22Rv1 (cell line): ENCODE measurements around the gene REXO4.

Experiments
- ZFX ChIP-seq: fragments of 450-650 bp; IDR thresholded peaks from 2 replicates; pipeline ENCODE4 v1.6.1; 2017; ENCODE audit warnings: antibody characterized with exemption, borderline replicate concordance
- TF ChIP-seq, protein P1 (sequence below): fragments of 450-650 bp; IDR thresholded peaks from 2 replicates; pipeline ENCODE4 v1.5.1; 2017; ENCODE audit warnings: mild to moderate bottlenecking

DNA sequence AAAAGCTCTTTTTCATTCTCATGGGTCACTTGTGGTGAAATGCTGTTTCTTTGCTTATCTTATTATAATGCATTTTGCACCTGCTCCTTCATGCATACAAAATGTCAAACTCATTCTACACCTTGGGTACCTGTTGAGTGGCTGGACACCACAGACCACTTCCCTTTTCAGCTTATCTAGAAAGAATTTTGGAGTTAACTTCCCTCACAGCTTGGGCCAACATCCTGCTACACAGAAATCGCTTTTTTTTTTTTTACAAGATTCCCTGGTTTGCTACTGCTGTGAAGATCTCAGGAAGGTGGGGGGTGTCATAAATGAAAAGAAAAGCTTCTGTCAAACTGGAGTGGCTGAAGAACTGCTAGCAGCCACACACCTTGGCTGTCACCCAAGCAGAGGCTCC is 2.6 kb downstream of the REXO4 start:
- TF ChIP-seq, protein P1, sequence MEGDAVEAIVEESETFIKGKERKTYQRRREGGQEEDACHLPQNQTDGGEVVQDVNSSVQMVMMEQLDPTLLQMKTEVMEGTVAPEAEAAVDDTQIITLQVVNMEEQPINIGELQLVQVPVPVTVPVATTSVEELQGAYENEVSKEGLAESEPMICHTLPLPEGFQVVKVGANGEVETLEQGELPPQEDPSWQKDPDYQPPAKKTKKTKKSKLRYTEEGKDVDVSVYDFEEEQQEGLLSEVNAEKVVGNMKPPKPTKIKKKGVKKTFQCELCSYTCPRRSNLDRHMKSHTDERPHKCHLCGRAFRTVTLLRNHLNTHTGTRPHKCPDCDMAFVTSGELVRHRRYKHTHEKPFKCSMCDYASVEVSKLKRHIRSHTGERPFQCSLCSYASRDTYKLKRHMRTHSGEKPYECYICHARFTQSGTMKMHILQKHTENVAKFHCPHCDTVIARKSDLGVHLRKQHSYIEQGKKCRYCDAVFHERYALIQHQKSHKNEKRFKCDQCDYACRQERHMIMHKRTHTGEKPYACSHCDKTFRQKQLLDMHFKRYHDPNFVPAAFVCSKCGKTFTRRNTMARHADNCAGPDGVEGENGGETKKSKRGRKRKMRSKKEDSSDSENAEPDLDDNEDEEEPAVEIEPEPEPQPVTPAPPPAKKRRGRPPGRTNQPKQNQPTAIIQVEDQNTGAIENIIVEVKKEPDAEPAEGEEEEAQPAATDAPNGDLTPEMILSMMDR, result no peak
- no peak for TF ChIP-seq ZFX
